H9 (cell line): Measurements from ENCODE around the gene CCDC63. TPM values are rescaled to one million over a fixed set of nuclear protein-coding genes. Genes with fewer than 3 reads are reported as not detected.

ENCODE experiments used
- DNase-seq: peaks from one replicate; pipeline ENCODE4 v3.0.0-alpha.2; 2017
- H2AFZ ChIP-seq: one replicate; pipeline ENCODE4 v1.6.1; 2013; ENCODE audit warnings: mild to moderate bottlenecking, low read length, control low read depth, moderate library complexity
- H2AK5ac ChIP-seq: 2 replicates; pipeline ENCODE4 v1.6.1; 2013; ENCODE audit warnings: low read length, control low read depth, mixed read lengths; ENCODE audit not compliant: insufficient read length
- H2BK120ac ChIP-seq: one replicate; pipeline ENCODE4 v1.6.1; 2013; ENCODE audit warnings: low read depth, mild to moderate bottlenecking, low read length, control low read depth, inconsistent platforms; ENCODE audit not compliant: poor library complexity, severe bottlenecking
- H2BK12ac ChIP-seq: 2 replicates; pipeline ENCODE4 v1.6.1; 2013; ENCODE audit warnings: low read length, control low read depth, mixed read lengths, low read depth; ENCODE audit not compliant: insufficient read length
- H2BK15ac ChIP-seq: 2 replicates; pipeline ENCODE4 v1.6.1; 2013; ENCODE audit warnings: low read depth, low read length, control low read depth
- H2BK20ac ChIP-seq: one replicate; pipeline ENCODE4 v1.6.1; 2013; ENCODE audit warnings: low read depth, mild to moderate bottlenecking, low read length, control low read depth, inconsistent platforms; ENCODE audit not compliant: poor library complexity, severe bottlenecking
- H2BK5ac ChIP-seq: 2 replicates; pipeline ENCODE4 v1.6.1; 2013; ENCODE audit warnings: low read length, control low read depth, mixed read lengths; ENCODE audit not compliant: insufficient read length
- H3K14ac ChIP-seq: 2 replicates; pipeline ENCODE4 v1.6.1; 2013; ENCODE audit warnings: low read length, control low read depth; ENCODE audit not compliant: insufficient read depth
- H3K18ac ChIP-seq: 2 replicates; pipeline ENCODE4 v1.6.1; 2013; ENCODE audit warnings: low read depth, mild to moderate bottlenecking, mixed read lengths, low read length, control low read depth; ENCODE audit not compliant: insufficient read length
- H3K23ac ChIP-seq: 2 replicates; pipeline ENCODE4 v1.6.1; 2013; ENCODE audit warnings: low read length, control low read depth, mixed read lengths, low read depth; ENCODE audit not compliant: insufficient read length
- H3K23me2 ChIP-seq: 2 replicates; pipeline ENCODE4 v1.6.1; 2013; ENCODE audit warnings: low read depth, mild to moderate bottlenecking, mixed read lengths, low read length, control low read depth; ENCODE audit not compliant: insufficient read length, poor library complexity, severe bottlenecking
- H3K27ac ChIP-seq: 2 replicates; pipeline ENCODE4 v1.5.1; 2013; ENCODE audit warnings: low read length, control low read depth, mixed read lengths, low read depth; ENCODE audit not compliant: insufficient read length
- H3K27me3 ChIP-seq: 2 replicates; pipeline ENCODE4 v1.6.1; 2013; ENCODE audit warnings: low read length, control low read depth, inconsistent platforms; ENCODE audit not compliant: insufficient read depth
- H3K4ac ChIP-seq: 2 replicates; pipeline ENCODE4 v1.6.1; 2013; ENCODE audit warnings: low read depth, mild to moderate bottlenecking, control low read depth, inconsistent platforms, low read length, moderate library complexity
- H3K4me1 ChIP-seq: 2 replicates; pipeline ENCODE4 v1.6.1; 2013; ENCODE audit warnings: low read length, control low read depth, inconsistent platforms; ENCODE audit not compliant: insufficient read depth
- H3K4me2 ChIP-seq: 2 replicates; pipeline ENCODE4 v1.6.1; 2013; ENCODE audit warnings: low read length, control low read depth, mixed read lengths; ENCODE audit not compliant: insufficient read length, insufficient read depth
- H3K56ac ChIP-seq: 2 replicates; pipeline ENCODE4 v1.6.1; 2013; ENCODE audit warnings: low read depth, mild to moderate bottlenecking, mixed read lengths, low read length, control low read depth; ENCODE audit not compliant: insufficient read length
- H3K79me1 ChIP-seq: 2 replicates; pipeline ENCODE4 v1.6.1; 2013; ENCODE audit warnings: low read depth, mild to moderate bottlenecking, moderate library complexity, low read length, control low read depth, inconsistent platforms; ENCODE audit not compliant: insufficient read depth, poor library complexity, severe bottlenecking
- H3K79me2 ChIP-seq: 2 replicates; pipeline ENCODE4 v1.6.1; 2013; ENCODE audit warnings: low read length, control low read depth, inconsistent platforms; ENCODE audit not compliant: insufficient read depth
- H3K9ac ChIP-seq: 2 replicates; pipeline ENCODE4 v1.6.1; 2013; ENCODE audit warnings: low read length, control low read depth, mixed read lengths; ENCODE audit not compliant: insufficient read length; ENCODE audit errors: extremely low read depth
- H3K9me3 ChIP-seq: one replicate; pipeline ENCODE4 v1.6.1; 2013; ENCODE audit warnings: low read depth, low read length, inconsistent platforms; ENCODE audit not compliant: control insufficient read depth
- H3T11ph ChIP-seq: one replicate; pipeline ENCODE4 v1.6.1; 2013; ENCODE audit warnings: mild to moderate bottlenecking, low read length, control low read depth, inconsistent platforms
- H4K20me1 ChIP-seq: one replicate; pipeline ENCODE4 v1.6.1; 2013; ENCODE audit not compliant: control insufficient read depth, insufficient read length, insufficient read depth
- H4K5ac ChIP-seq: 2 replicates; pipeline ENCODE4 v1.6.1; 2013; ENCODE audit warnings: low read depth, mild to moderate bottlenecking, mixed read lengths, low read length, control low read depth; ENCODE audit not compliant: insufficient read length
- H4K8ac ChIP-seq: replicated peaks from 2 replicates; pipeline ENCODE4 v1.6.1; 2013; ENCODE audit warnings: low read length, control low read depth, mixed read lengths, low read depth; ENCODE audit not compliant: insufficient read length
- H4K91ac ChIP-seq: 2 replicates; pipeline ENCODE4 v1.6.1; 2013; ENCODE audit warnings: low read depth, mild to moderate bottlenecking, moderate library complexity, mixed read lengths, low read length, control low read depth; ENCODE audit not compliant: insufficient read length
- H3K27ac Mint-ChIP-seq, 3 experiments: 2 replicates in 2 of 3; 3 replicates in 1 of 3; pipeline ENCODE4 v1.8.0; 2020 to 2021; ENCODE audit warnings: mixed read lengths in 3 of 3, mild to moderate bottlenecking in 1 of 3, moderate library complexity in 1 of 3
- H3K27me3 Mint-ChIP-seq: 2 replicates; pipeline ENCODE4 v1.8.0; 2021; ENCODE audit warnings: low read depth, mild to moderate bottlenecking, moderate library complexity, mixed read lengths
- H3K36me3 Mint-ChIP-seq, 3 experiments: 2 replicates in 2 of 3; 3 replicates in 1 of 3; pipeline ENCODE4 v1.8.0; 2020 to 2021; ENCODE audit warnings: low read depth in 3 of 3, mixed read lengths in 3 of 3; ENCODE audit not compliant: insufficient read depth in 1 of 3
- H3K4me1 Mint-ChIP-seq, 2 experiments: 2 replicates each; pipeline ENCODE4 v1.8.0; 2020; ENCODE audit warnings: mixed read lengths in 2 of 2
- H3K4me3 Mint-ChIP-seq, 2 experiments: 2 replicates in 1 of 2; 3 replicates in 1 of 2; pipeline ENCODE4 v1.8.0; 2020 to 2021; ENCODE audit warnings: mild to moderate bottlenecking in 2 of 2, mixed read lengths in 2 of 2, moderate library complexity in 1 of 2
- H3K9me3 Mint-ChIP-seq, 2 experiments: 2 replicates in 1 of 2; 3 replicates in 1 of 2; pipeline ENCODE4 v1.8.0; 2020; ENCODE audit warnings: mild to moderate bottlenecking in 2 of 2, mixed read lengths in 2 of 2, moderate library complexity in 1 of 2
- CTCF ChIP-seq: fragments of 200-600 bp; sonication (generic); conservative IDR thresholded peaks from 3 replicates; pipeline ENCODE4 v1.8.0; 2021; ENCODE audit warnings: antibody characterized with exemption, mild to moderate bottlenecking
- WGBS: extraction: QIAGEN DNeasy Blood & Tissue Kit; methylation state at CpG from one replicate; pipeline ENCODE4 v1.1.7; 2013; ENCODE audit warnings: missing lambda C conversion rate, low lambda C conversion rate, mixed read lengths; ENCODE audit not compliant: insufficient read length; ENCODE audit errors: extremely low coverage; 5-methylcytosine and 5-hydroxymethylcytosine counted together
- total RNA-seq: library from RNA; stranded (reverse); gene quantifications from 2 replicates; pipeline ENCODE4 v1.2.1, GENCODE V29; 2021

The CCDC63 gene
- total RNA-seq, 1 experiment from 2014 or later: 0.77 TPM

- H3K14ac ChIP-seq: no peak overlapping the region
- H2BK5ac ChIP-seq: no peak overlapping the region
- no peaks in the 10 kb centered on the region for H3K79me1 ChIP-seq
- Mint-ChIP-seq H3K9me3 (no peaks in the 10 kb centered on the region; a peak in 2 of 5 replicates), H3K36me3 (no peaks in the 10 kb centered on the region), H3K27ac (no peak overlapping the region), H3K4me3 (no peak overlapping the region), H3K27me3 (peaks cover 2% of the 10 kb centered on the region; the same call in 1 of the 2 replicates), H3K4me1 (peaks cover 44 to 48% of the 10 kb centered on the region in 2 experiments)
- H2BK12ac ChIP-seq: no peak overlapping the region
- WGBS: no CpG with 5 or more reads among the region's 4 CpGs
- H4K8ac ChIP-seq: no peak overlapping the region
- no peak overlapping the region for H3K9ac ChIP-seq
- no peak overlapping the region for H3K4ac ChIP-seq
- no peak overlapping the region for H2BK120ac ChIP-seq
- H4K5ac ChIP-seq: no peak overlapping the region
- no peak overlapping the region for H3K23ac ChIP-seq
- no peaks in the 10 kb centered on the region for H4K20me1 ChIP-seq
- no peak for DNase-seq
- no peak overlapping the region for H2BK15ac ChIP-seq
- no peak overlapping the region for H2BK20ac ChIP-seq
- no peaks in the 10 kb centered on the region for H3K79me2 ChIP-seq
- H3K27ac ChIP-seq: no peak overlapping the region
- no peak overlapping the region for H3K18ac ChIP-seq
- no peak for TF ChIP-seq CTCF
- H2AK5ac ChIP-seq: no peak overlapping the region
- H3K23me2 ChIP-seq: no peaks in the 10 kb centered on the region
- peaks cover 3% of the 10 kb centered on the region; the same call in 1 of the 2 replicates for H3K4me1 ChIP-seq
- H3K56ac ChIP-seq: no peak overlapping the region
- no peak overlapping the region for H3T11ph ChIP-seq
- no peak overlapping the region for H2AFZ ChIP-seq
- H4K91ac ChIP-seq: no peak overlapping the region
- no peaks in the 10 kb centered on the region for H3K27me3 ChIP-seq
- no peak overlapping the region for H3K4me2 ChIP-seq
- no peaks in the 10 kb centered on the region for H3K9me3 ChIP-seq
These were observed 76.4 kb downstream of the CCDC63 start for GRCh38 chr12:110923192-110923591.
